GM18867 (cell line): ENCODE data around the gene PSMD13.
A peak's percentile ranks its signal among the peaks of the same experiment; 100 is the strongest.

Experiments used
- ATAC-seq: cut with Tn5 transposase; IDR thresholded peaks from one replicate; pipeline ENCODE4 v1.9.1; 2021; ENCODE audit warnings: mild to moderate bottlenecking, moderate library complexity; ENCODE audit not compliant: unreplicated experiment

The PSMD13 gene

GRCh38 chr11:203945-204586 is 32.7 kb upstream of the PSMD13 start:
- no peak for ATAC-seq

- no peak for ATAC-seq
Measured at GRCh38 chr11:204587-205109, 32.1 kb upstream of the PSMD13 start.

DNA sequence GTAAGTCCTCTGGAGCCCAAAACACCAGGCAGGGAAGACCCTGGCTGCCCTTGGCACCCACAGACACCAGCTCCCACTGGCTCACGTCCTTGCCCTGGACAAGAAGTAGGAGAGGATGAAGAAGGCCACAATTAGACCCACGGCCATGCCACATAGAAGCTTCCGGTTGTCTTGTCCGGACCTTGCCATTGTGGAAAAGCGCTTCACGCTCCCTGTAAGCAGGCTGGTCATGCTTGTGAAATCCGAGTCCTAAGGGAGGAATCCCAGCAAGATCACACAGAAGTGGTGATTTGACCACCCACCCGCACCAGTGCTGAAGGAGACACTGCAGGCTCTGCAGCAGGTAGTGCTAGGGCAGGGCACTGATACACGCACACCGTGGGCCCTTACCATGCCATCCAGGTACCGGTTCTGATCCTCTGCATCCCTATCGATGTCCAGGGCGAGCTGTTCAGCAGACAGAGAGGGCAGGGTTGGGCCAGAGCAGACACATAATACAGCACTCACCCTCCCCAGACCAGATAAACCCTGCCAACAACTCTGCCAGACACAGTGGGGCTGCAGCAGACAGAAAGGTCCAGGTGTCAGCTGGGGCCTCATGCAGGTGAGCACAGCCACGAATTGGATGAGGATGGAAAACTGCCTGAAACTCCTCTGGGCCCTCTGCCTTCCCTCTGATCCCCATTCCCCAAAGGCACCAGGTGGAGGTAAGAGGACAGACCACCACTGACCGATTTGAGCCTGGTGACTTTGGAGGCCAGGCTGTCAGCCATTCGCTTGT is 31.4 kb upstream of the PSMD13 start:
- no peak for ATAC-seq

- ATAC-seq, result no peak
Measured at GRCh38 chr11:206002-206384, 30.8 kb upstream of the PSMD13 start.

DNA sequence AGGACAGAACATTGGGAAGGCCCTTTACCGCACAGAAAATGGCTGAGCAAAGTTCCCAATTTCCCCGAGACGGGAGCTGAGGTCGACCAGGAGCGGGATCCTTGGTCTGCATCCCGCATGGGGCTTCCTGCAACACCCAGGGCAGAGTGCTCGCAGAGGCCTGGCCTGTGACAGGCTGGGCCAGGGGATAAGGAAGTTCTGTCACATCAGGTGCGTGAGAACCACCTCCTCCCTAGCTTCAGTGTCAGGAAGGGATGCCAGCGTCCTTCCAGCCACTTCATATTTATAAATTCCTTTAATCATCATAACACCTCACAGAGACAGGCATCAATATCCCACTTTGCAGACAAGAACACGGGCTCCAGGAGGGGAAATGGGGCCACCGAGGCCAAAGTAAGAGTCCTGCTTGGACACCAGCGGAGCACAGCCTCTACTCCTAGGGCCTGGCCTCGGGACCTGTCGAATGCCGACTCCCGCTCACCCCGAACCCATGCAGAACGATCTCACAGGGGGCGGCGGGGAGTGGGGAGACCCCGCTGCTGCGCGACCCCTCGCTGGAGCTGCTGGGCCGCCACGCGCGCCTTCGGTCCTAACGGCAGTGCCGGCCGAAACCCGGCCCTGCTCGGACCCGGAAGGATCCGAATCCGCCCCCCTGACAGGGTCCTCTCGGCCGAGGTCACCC is 30.1 kb upstream of the PSMD13 start:
- ATAC-seq, result no peak

GRCh38 chr11:207208-207862 is 29.4 kb upstream of the PSMD13 start, which contains the start of the genes BET1L and RIC8A:
BET1L (minus strand) TSS chr11:207399; CDS start chr11:207321, 78 bp downstream.
RIC8A (plus strand) TSS chr11:207708; CDS start chr11:208855, 1,147 bp downstream.
- peak; percentile 81 for ATAC-seq

- no peak for ATAC-seq
Measured at GRCh38 chr11:207863-208180, 29.0 kb upstream of the PSMD13 start.

- peak; percentile 34 for ATAC-seq
Measured at GRCh38 chr11:208181-208916, 28.4 kb upstream of the PSMD13 start.

GRCh38 chr11:208917-209260 is 27.9 kb upstream of the PSMD13 start:
- no peak for ATAC-seq

- ATAC-seq, result no peak
Measured at GRCh38 chr11:209275-210121, 27.3 kb upstream of the PSMD13 start.

- ATAC-seq, result no peak
Measured at GRCh38 chr11:210122-210802, 26.5 kb upstream of the PSMD13 start.

GRCh38 chr11:210803-211180 is 26.0 kb upstream of the PSMD13 start:
- ATAC-seq, result no peak

DNA sequence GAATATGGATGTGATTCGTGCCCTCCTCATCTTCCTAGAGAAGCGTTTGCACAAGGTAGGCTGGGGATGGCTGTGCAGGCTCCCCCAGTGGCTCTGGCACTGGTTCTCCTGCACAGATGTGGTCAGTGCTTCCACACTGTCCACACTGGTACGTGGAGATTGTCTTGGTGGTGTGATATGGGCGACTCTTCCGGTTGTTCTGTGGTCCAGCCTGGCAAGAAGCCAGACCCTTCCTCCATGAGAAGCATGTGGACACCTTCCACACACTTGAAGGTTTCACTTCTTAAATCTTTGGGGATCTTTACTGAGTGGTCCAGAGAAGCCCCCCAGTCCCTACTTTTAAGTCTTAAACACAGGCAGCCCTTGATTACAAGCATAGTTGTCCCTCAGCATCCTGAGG is 25.5 kb upstream of the PSMD13 start:
- no peak for ATAC-seq

DNA sequence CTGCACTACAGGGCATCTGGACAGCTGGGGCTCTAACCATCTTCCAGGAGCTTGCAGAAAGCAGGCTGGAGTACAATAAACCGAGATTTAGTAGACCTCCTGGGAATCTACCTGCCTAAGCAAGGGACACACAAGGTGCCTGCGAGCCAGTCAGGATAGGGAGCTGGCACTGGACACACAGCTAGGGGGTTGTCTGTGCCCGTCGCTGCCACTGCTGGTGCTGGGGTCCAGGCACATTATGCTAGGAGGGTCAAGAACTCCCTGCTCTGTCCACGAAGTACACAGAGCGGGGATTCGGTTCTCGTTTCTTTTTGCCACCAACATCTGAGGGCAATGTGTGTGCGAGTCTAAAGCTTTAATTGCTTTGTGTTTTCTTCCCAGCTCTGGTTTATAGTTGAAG is 25.0 kb upstream of the PSMD13 start:
- no peak for ATAC-seq

GRCh38 chr11:212150-213100 is 24.4 kb upstream of the PSMD13 start:
- ATAC-seq, result no peak

DNA sequence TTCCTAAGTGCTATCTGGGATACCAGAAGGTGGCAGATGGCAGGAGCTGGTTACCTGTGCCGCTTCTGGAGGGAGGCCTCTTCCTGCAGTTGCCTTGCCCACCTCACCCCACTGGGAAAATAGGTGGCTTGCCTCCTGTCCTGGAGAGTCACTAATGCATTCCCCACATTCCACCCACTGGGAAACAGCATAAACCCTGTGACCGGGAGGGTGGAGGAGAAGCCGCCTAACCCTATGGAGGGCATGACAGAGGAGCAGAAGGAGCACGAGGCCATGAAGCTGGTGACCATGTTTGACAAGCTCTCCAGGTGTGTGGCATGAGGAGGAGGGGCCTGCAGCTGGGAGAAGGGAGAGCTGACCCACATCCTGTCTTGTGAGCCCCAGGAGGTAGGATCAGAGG is 23.7 kb upstream of the PSMD13 start:
- no peak for ATAC-seq

DNA sequence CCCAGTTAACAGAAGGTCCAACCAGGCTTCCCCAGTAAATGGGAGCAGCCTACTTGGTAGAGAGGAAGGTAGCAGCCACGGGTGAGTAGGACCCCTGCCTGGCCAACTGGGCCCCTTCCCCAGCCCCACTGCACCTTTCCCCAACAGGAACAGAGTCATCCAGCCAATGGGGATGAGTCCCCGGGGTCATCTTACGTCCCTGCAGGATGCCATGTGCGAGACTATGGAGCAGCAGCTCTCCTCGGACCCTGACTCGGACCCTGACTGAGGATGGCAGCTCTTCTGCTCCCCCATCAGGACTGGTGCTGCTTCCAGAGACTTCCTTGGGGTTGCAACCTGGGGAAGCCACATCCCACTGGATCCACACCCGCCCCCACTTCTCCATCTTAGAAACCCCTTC is 22.7 kb upstream of the PSMD13 start:
- ATAC-seq, result no peak

DNA sequence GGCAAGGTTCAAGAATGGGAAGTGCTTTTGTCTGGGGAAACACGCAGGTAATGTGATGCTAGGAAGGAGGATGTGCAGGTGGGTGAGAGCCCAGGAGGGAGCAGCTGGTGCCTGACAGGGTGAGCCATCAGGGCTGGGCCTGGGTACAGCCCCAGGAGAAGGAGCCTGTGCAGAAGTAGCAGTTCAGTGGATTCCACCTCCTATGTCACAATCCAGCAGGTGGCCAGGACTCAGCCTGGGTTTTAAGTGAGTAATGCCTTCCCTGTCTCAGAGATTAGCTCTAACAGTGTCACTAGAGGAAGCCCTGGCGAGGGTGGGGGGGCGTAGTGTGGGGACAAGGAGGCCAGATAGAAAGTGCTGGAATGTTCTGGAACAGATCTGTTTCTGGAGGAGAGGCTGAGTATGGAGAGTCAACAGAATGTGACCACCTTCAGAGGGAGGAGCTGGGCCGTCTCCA is 21.2 kb upstream of the PSMD13 start:
- no peak for ATAC-seq
